Left hindlimb (tissue), 1 donor: ENCODE data around the gene GRIN2A.

Experiments used
- DNase-seq: peaks from one replicate; pipeline ENCODE4 v3.0.0-alpha.2; 2018

The GRIN2A gene

GRCh38 chr16:10031473-10031872 lies 150.8 kb downstream of the GRIN2A start:
- no peak for DNase-seq

GRCh38 chr16:10028644-10029043 lies 153.6 kb downstream of the GRIN2A start:
- DNase-seq, result no peak

- DNase-seq, result no peak
Measured at GRCh38 chr16:10027553-10027952, 154.7 kb downstream of the GRIN2A start.

DNA sequence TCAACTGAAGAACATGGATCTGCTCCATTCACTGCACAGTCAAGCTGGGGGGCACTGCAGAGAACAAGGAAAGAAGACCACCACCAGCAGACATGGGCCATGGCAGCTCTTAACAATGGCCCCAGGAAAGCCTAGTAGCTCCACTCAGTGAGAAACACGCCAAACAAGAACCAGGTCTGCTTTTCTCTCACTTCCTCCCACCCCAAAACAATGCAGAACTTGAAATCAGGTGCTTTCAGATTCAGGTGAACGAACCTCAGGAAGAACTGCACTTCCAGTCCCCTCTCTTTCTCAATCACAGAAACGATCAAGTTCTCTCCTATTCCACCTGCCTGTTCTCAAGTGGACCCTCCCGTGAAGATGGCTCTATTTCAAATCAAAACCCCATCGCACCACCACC lies 155.6 kb downstream of the GRIN2A start:
- no peak for DNase-seq

- no peak for DNase-seq
Measured at GRCh38 chr16:10022098-10022497, 160.1 kb downstream of the GRIN2A start.

DNA sequence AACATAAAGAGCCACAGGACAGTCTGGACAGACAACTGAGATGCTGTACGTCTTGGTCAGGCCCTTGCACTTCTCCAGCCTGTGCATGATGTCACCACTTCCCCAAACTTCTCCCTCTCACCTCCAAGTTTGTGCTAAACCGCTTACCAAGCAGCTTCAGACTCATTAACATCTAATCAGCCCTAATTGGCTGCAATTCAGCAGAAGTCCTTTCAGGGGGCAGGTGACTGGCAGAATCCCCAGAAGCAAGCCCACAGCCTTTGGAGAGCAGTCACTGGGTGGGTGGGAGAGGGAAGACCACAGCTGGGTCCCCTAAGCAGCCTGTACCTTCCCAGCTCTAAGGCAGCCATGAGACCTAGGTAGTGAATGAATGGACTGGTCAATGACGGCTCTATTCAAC lies 161.4 kb downstream of the GRIN2A start:
- no peak for DNase-seq

GRCh38 chr16:10016752-10017151 lies 165.5 kb downstream of the GRIN2A start:
- no peak for DNase-seq

- DNase-seq, result no peak
Measured at GRCh38 chr16:10015397-10015796, 166.8 kb downstream of the GRIN2A start.

DNA sequence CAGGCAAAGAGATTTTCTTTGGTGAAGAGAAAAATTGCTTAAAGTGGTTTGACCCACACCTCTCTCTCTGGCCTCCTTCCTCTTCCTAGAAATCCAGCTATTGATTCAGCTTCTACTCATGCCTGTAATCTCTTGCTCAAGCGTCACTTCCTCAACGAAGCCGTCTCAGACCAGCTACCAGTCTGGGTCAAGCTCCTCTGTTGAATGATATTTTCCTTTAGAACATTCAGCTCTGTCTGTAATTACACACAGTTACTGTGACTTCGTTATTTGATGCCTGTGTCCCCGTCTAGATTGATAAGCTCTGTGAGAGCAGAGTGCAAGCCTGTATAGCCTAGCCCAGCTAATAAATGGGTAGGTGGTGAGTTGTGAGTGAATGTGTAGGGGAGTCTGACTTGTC lies 168.5 kb downstream of the GRIN2A start:
- no peak for DNase-seq

DNA sequence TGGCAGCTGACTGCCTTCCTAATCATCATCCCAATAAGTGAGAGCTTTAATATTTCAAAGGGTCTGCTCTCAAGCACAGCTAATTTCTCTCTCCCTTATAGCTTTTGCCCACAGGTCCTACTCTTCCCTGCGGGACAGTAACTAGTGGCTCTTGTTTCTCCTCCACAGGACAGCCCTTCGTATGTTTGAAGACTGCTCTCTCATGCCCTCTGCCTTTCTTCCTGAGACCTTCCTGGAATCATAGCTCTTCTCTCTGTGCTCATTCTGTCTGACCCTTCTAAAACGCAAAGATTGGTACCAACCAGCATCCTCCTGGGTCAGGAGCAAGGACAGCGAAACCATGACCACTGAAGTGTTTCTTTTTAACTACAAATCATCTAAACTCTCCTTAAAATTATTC lies 168.9 kb downstream of the GRIN2A start:
- no peak for DNase-seq

GRCh38 chr16:10009684-10010083 lies 172.5 kb downstream of the GRIN2A start:
- no peak for DNase-seq

DNA sequence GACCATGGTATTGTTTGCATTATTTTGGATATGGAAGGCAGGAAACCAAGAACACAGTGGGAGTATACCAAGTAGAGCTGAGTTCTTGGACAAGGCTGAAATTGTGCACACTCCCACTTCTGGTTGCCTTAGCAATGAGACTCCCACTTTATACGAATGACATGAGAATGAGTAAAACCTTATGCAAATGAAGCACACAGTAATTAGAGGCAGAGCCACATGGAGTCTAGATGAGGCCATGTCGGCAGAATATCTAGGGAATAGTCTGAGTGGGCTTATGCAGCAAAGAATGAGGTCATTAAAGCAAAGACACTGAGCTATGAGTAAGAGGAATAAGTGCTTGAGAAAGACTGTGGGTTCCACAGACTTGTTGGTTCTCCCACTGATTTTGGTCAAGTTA lies 178.7 kb downstream of the GRIN2A start:
- DNase-seq, result no peak

DNA sequence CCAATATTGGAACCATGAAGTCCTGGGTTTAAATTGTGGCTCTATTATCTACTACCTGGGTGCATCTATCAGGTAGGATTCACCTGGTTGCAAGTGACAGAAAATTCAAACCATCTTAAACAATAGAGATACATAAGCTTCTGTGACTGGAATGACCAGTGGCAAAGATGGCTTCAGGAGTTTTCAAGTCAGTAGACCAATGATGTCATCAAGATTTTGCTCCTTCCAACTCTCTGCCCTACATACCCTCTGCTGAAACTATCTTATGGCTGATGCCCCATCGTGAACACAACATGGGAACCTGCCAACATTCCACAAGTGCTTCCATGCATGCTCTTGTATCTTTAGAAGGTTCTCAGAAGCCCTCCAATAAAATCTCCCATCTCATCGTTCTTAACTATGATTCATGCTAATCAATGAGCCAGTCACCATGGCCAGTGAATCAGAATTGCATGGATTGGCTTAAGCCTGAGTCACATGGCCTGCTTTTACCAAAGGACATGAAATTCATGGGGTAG lies 180.9 kb downstream of the GRIN2A start:
- DNase-seq, result no peak

DNA sequence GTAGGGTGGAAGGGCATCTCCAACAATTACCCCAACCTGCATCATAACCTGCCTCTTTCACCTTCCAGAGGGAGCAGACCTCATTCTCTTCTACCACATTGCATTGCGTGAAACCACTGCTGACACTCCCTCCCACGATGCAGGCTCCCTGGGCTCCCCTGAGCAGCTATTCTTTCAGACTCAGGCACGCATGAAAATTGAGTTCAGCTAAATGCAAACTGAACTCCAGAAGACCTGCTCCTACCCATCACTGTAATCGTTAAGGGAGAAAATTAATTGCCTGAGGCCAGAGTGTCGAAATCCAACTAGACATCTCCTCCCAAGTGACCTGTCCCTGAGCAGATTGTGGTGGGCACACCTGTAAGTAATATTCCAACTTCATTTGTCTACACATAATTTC lies 186.0 kb downstream of the GRIN2A start:
- DNase-seq, result no peak

DNA sequence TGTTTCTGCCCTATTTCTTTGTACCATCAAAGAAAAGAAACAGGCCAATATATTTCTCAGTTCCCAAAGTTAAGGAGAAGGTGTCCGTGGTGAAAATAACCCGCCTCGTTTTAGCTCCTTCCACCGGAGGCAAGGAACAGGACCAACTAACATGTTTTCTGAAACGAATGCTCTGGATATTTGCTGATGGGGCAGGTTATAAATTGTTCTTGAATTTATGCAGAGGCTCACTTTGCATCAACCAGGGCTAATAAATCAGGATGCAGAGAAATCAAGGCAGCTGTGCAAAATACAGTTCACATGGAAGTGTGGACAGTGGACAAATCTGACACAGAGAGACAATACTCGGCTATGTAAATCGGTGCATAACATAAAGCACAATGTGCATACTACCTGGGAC lies 189.8 kb downstream of the GRIN2A start:
- no peak for DNase-seq

DNA sequence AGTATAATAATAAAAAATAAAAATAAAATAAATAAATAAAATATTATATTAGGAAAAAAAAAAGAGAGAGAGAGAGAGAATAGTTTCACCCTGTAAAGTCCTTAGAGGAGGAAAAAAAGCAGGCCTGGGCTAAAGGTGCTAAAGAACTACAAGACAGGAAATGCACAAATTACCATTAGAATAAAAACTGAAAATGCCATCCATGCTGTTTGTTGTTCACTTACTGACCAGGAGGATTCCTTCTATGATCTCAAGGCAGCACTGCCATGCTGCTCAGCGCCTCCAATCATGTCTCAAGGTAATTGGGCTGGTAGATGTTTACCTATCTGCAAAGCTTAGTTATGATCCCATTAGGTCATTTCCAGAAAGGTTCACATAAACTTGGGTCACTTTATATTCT lies 201.2 kb downstream of the GRIN2A start:
- DNase-seq, result no peak

GRCh38 chr16:9978160-9978725 lies 204.0 kb downstream of the GRIN2A start:
- no peak for DNase-seq

DNA sequence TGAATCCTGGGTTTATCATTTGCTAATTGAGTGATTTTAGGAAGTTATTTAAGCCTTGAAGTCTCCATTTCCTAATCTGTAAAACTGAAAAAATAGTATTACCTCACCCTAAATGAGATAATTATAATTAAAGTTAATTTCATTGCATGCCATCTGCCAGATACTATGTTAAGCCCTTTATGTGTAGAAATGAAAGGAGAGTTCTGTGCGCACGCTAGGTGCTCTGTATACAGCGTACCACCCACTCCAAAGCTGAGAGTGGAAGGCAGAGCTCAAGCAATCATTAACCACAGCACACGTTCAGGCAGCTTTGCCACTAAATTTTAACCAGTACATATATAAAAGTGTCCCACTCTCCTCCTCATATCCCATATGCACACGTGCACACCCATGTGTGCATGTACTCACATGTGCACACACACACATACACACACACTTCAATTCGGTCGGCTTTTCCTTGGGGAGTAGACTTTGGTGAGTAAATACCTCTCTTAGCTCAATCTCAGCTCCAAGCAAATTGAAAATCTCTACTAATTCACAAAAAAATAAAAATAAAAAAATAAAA lies 204.8 kb downstream of the GRIN2A start:
- no peak for DNase-seq

DNA sequence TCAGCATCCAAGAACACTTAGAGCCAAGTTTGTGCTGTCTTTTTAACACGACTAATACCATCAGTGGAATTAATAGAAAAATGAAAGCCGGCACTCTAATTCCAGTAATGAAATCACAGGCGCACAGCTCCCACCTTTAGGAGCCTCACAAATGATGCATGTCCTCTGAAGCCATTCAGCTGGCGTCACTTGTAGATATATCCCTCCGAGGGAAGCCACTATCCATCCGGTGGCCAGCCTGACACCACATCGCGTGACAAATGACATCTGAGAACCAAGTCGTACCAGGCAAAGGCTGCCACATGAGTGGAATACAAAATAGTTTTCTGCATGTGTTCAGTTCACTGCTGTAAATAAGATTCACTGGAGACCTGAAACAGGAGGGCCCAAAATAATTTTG lies 205.6 kb downstream of the GRIN2A start:
- DNase-seq, result no peak

DNA sequence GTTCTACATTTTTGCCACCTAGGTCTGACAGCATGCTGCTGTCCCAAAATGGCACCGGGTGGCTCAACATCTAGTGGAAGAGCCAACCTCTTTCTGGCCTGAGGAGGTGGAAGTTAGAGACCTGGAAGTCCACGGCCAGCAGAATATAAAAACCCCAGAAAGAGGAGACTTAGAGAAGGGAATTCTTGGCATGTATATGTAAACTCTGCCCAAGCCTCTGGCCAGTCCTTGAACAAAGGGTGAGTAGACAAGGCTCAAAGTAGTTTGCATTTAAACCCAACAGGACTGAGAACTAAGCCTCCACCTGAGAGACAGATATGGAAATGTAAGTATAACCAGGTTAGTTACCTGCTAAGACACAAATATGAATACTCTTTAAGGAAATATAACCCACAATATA lies 210.3 kb downstream of the GRIN2A start:
- no peak for DNase-seq

GRCh38 chr16:9970796-9971195 lies 211.4 kb downstream of the GRIN2A start:
- no peak for DNase-seq

GRCh38 chr16:9970244-9970643 lies 212.0 kb downstream of the GRIN2A start:
- no peak for DNase-seq

DNA sequence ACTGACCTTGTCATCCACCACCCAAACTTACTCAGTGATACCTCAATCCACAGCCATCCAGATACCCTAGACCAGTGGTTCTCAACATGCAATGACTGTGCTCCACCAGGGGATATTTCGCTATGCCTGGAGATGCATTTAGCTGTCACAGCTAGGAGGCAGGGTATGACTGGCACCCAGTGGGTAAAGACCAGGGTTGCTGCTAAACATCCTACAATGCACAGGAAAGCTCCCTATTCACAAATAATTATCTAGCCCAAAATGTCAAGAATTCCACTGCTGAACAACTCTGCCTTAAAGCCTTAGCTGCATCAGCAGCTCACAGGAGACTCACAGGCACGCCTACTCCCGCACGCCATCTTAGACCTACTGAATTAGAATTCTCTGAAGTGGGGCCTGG lies 212.6 kb downstream of the GRIN2A start:
- no peak for DNase-seq

DNA sequence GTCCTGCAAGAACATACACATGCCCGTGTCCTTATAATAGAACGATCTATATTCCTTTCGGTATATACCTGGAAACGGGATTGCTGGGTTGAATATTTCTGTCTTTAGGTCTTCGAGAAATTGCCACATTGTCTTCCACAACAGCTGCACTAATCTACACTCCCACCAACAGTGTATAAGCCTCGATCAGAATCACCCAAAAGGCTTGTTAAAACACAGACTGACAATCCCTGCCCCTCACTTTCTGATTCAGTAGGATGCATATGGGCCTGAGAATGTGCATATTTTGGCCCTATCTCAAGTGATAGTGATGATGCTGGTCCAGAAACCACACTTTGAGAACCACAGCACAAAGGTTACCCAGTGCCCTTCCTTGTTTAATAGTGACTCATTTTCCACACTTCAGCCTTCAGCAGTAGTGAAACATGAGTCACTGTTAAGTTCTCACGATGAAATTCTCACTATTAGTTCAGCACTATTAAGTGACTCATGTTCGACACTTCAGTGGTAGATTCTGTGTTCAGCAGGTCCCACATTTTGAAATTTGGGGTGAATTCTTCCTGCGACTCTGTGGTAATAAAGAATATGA lies 215.6 kb downstream of the GRIN2A start:
- no peak for DNase-seq

GRCh38 chr16:9965079-9965478 lies 217.1 kb downstream of the GRIN2A start:
- DNase-seq, result no peak
